ENCODE data around the gene NADSYN1.

The NADSYN1 gene

GRCh38 chr11:71434576-71435130 is 18.4 kb upstream of the NADSYN1 start:
- no peak for DNase-seq

GRCh38 chr11:71435278-71435951 is 17.6 kb upstream of the NADSYN1 start:
- DNase-seq: no peak

- DNase-seq: no peak
Observed at GRCh38 chr11:71436861-71437260, 16.1 kb upstream of the NADSYN1 start.

- DNase-seq: no peak
Observed at GRCh38 chr11:71437399-71437798, 15.6 kb upstream of the NADSYN1 start.

GRCh38 chr11:71437879-71438278 is 15.1 kb upstream of the NADSYN1 start:
- no peak for DNase-seq

GRCh38 chr11:71438650-71439049 is 14.4 kb upstream of the NADSYN1 start:
- DNase-seq: no peak

- no peak for DNase-seq
Observed at GRCh38 chr11:71440021-71440755, 12.8 kb upstream of the NADSYN1 start.

- DNase-seq: no peak
Observed at GRCh38 chr11:71441251-71441650, 11.8 kb upstream of the NADSYN1 start.

GRCh38 chr11:71442123-71442522 is 10.9 kb upstream of the NADSYN1 start:
- no peak for DNase-seq

GRCh38 chr11:71442880-71443279 is 10.1 kb upstream of the NADSYN1 start:
- no peak for DNase-seq

GRCh38 chr11:71443736-71444445 is 9.1 kb upstream of the NADSYN1 start:
- no peak for DNase-seq

- DNase-seq: no peak
Observed at GRCh38 chr11:71444811-71445210, 8.2 kb upstream of the NADSYN1 start.

GRCh38 chr11:71446150-71446549 is 6.9 kb upstream of the NADSYN1 start:
- DNase-seq: no peak

- no peak for DNase-seq
Observed at GRCh38 chr11:71446942-71447688, 5.9 kb upstream of the NADSYN1 start.

- DNase-seq: peak; percentile 56
Observed at GRCh38 chr11:71447791-71448256, 5.2 kb upstream of the NADSYN1 start.

- peak; percentile 94 for DNase-seq
Observed at GRCh38 chr11:71448257-71449171, 4.5 kb upstream of the NADSYN1 start, which contains the start of gene DHCR7. Gene DHCR7 (minus strand): TSS chr11:71448393. CDS start chr11:71444952, 3,441 bp downstream.

GRCh38 chr11:71449596-71449995 is 3.4 kb upstream of the NADSYN1 start:
- DNase-seq: no peak

- DNase-seq: no peak
Observed at GRCh38 chr11:71450507-71450906, 2.5 kb upstream of the NADSYN1 start.

- DNase-seq: no peak
Observed at GRCh38 chr11:71450939-71451338, 2.1 kb upstream of the NADSYN1 start.

GRCh38 chr11:71451596-71452198 is 1.3 kb upstream of the NADSYN1 start:
- DNase-seq: peak; percentile 54

Data from NCI-H2171 treated with DMSO at 0.1 percent for 48 hours (cell line).